HFF-Myc (cell line): ENCODE measurements around the gene BACE2.

ENCODE experiments used
- DNase-seq: peaks from one replicate; pipeline ENCODE4 v3.0.0-alpha.2; 2011; ENCODE audit warnings: low read depth; ENCODE audit errors: extremely low read depth
- H3K4me3 ChIP-seq: replicated peaks from 2 replicates; pipeline ENCODE4 v1.5.1; 2011; ENCODE audit warnings: low read depth, mild to moderate bottlenecking, control low read depth, low read length
- TF ChIP-seq, protein P1 (sequence below): IDR thresholded peaks from 2 replicates; pipeline ENCODE4 v1.5.1; 2012; ENCODE audit warnings: mild to moderate bottlenecking, low read depth, low read length, control low read depth; ENCODE audit errors: missing control alignments

Gene BACE2

GRCh38 chr21:41139275-41139674 lies 28.7 kb upstream of the BACE2 start:
- no peak overlapping the region for H3K4me3 ChIP-seq
- TF ChIP-seq, protein P1, sequence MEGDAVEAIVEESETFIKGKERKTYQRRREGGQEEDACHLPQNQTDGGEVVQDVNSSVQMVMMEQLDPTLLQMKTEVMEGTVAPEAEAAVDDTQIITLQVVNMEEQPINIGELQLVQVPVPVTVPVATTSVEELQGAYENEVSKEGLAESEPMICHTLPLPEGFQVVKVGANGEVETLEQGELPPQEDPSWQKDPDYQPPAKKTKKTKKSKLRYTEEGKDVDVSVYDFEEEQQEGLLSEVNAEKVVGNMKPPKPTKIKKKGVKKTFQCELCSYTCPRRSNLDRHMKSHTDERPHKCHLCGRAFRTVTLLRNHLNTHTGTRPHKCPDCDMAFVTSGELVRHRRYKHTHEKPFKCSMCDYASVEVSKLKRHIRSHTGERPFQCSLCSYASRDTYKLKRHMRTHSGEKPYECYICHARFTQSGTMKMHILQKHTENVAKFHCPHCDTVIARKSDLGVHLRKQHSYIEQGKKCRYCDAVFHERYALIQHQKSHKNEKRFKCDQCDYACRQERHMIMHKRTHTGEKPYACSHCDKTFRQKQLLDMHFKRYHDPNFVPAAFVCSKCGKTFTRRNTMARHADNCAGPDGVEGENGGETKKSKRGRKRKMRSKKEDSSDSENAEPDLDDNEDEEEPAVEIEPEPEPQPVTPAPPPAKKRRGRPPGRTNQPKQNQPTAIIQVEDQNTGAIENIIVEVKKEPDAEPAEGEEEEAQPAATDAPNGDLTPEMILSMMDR, result no peak
- no peak for DNase-seq

- no peak for DNase-seq
- no peak overlapping the region for H3K4me3 ChIP-seq
- TF ChIP-seq, protein P1, result no peak
Measured at GRCh38 chr21:41139951-41140350, 28.0 kb upstream of the BACE2 start.

GRCh38 chr21:41141031-41141457 lies 26.9 kb upstream of the BACE2 start:
- DNase-seq, result peak; percentile 51
- no peak overlapping the region for H3K4me3 ChIP-seq
- TF ChIP-seq, protein P1, result no peak

DNA sequence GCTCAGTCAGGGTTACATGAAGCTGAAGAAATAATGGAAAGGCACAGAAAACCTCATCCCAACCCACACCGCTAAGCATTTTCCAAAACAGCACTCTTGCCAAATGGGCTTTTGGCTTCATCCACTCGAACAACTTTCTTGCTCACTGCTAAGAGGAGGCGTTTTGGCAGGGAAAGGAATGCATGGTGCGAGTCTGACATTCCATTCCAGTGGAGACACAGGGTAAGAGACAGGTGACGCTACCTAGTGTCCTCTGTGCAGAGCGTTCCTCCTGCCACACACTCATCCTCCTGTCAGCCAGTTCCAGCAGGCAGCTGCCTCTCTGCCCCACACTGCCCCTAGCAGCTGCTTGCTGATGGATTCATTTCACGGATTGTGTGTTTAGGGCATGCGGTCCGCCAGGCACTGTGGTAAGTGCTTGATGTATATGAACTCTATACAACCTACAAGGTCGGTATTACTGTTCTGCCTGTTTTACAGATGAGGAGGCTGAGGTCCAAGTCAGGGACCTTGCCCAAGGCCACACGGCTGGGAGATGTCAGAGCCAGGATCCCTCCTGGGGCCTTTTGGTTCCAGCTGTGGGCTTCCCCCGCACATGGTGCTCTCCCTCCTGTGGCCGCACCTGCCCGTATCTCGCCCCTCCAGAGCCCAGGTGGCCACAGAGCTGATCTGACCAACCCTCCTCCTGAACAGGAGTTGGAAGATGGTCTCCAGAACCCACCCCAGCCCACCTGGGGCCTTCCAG lies 25.7 kb upstream of the BACE2 start:
- DNase-seq, result peak; percentile 35
- TF ChIP-seq, protein P1, result no peak

DNA sequence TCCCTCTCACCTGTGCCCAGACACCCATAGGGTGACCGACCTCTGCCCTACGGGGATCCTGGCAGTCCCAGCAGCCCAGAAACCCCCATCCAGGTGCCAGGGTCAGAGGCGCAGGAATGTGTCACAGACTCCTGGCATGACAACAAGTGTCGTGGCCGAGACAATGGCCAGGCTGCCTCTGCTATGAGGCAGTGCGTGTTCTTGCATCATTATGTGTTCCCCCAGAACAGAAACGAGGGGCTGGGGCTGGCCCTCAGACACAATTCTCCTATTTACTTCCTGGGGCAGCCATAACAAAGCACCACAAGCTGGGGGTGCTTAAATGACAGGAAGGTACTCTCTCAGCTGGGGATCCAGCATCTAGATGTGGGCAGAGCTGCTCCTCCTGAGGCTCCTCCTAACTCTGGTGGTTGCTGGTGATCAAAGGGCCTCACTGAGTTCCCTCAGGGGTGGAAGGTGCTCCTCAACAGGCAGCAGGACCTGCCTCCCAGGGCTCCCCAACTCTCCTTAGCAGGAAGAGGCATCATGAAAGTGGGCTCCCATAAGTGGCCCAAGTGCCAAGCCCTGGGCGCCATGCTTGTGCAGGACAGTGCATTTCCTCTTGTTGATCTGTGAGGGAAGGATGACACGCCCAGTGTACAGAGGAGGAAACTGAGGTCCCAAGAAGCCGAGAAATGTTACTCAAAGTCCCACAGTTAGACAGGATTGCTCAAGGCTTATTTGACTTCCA lies 24.2 kb upstream of the BACE2 start:
- no peak for DNase-seq
- no peak overlapping the region for H3K4me3 ChIP-seq
- TF ChIP-seq, protein P1, result no peak

More for the DNA sequence above, 25.7 kb upstream of the BACE2 start:
- no peak overlapping the region for H3K4me3 ChIP-seq

DNA sequence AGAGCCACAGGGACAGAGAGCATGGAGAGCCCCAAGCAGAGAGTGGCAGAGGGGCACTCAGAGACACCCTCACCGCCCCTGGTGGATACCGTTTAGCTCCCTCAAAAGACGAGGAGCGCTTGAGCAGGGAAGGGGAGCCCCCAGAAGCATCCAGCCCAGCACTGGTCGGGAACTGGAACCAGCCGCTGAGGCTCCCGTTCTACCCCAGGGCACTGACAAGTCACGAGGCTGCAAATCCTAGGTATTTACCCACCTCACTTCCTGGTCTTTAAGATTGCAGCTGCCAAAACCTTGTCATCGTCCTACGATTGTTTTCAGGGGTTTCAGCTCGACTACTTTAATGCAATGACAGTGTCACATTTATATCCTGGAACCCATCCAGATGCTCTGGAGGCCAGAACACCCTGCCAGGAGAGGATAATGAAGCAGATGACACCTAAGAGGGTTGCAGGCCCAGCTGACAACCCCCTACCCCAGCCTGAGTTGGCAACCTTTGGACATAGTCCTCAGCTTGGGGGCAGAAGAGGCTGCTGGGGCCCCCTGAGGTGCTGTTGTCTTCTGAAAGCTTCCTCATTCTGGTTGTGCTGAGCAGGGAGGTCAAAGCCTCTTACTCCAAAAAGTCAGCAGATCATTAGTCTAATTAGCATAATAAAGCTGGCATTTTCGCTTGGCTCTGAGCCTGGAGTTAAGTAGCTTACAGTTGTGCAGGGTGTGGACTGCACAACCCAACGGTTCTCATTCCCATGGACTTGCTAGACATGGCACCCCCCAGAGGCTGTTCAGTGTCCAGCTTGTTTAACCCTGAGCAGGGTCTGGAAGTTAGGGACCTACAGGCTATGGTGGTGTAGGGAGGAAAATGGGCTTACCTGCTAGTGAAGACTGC lies 20.6 kb upstream of the BACE2 start:
- no peak overlapping the region for H3K4me3 ChIP-seq
- no peak for DNase-seq
- TF ChIP-seq, protein P1, result no peak
